ENCODE measurements around the gene DOCK4. TPM values are rescaled to one million over a fixed set of nuclear protein-coding genes. Genes with fewer than 3 reads are reported as not detected.

The DOCK4 gene
- total RNA-seq, 2 experiments from 2014 or later = 0.36 to 1.1 TPM

- peaks cover 7% of the 10 kb centered on the region for H3K9me3 Mint-ChIP-seq
- peaks cover 9% of the 10 kb centered on the region for H3K27me3 Mint-ChIP-seq
- intact Hi-C loops (cut with micrococcal nuclease) = no loop called here
- H3K36me3 Mint-ChIP-seq = no peaks in the 10 kb centered on the region
- no peaks in the 10 kb centered on the region for H3K4me1 Mint-ChIP-seq (ENCODE audit: low read depth)
- no peak for DNase-seq
- no peak overlapping the region for H3K4me3 Mint-ChIP-seq
- ChIA-PET POLR2A (no interaction called here), CTCF (no interaction called here)
- H3K27ac Mint-ChIP-seq = no peak overlapping the region
Observed at GRCh38 chr7:111780527-111780926, 425.7 kb downstream of the DOCK4 start.

GRCh38 chr7:111775206-111775605 is 431.0 kb downstream of the DOCK4 start:
- Mint-ChIP-seq H3K4me1 (ENCODE audit: low read depth) (no peaks in the 10 kb centered on the region), H3K9me3 (peaks cover 9% of the 10 kb centered on the region), H3K4me3 (no peak overlapping the region), H3K36me3 (no peaks in the 10 kb centered on the region), H3K27ac (no peak overlapping the region), H3K27me3 (peaks cover 5% of the 10 kb centered on the region)
- DNase-seq = no peak
- POLR2A ChIA-PET = no interaction called here
- CTCF ChIA-PET = no interaction called here
- intact Hi-C loops (cut with micrococcal nuclease) = no loop called here

- Mint-ChIP-seq H3K4me1 (ENCODE audit: low read depth) (no peaks in the 10 kb centered on the region), H3K4me3 (no peak overlapping the region), H3K27me3 (peaks cover 6% of the 10 kb centered on the region), H3K36me3 (no peaks in the 10 kb centered on the region), H3K27ac (no peak overlapping the region), H3K9me3 (peaks cover 7% of the 10 kb centered on the region)
- ChIA-PET CTCF (no interaction called here), POLR2A (no interaction called here)
- intact Hi-C loops (cut with micrococcal nuclease) = no loop called here
- no peak for DNase-seq
Observed at GRCh38 chr7:111772716-111773115, 433.5 kb downstream of the DOCK4 start.

GRCh38 chr7:111771638-111772037 is 434.6 kb downstream of the DOCK4 start:
- no peak for DNase-seq
- H3K27ac Mint-ChIP-seq = no peak overlapping the region
- H3K27me3 Mint-ChIP-seq = peaks cover 6% of the 10 kb centered on the region
- ChIA-PET CTCF (no interaction called here), POLR2A (no interaction called here)
- H3K4me1 Mint-ChIP-seq (ENCODE audit: low read depth) = no peaks in the 10 kb centered on the region
- H3K36me3 Mint-ChIP-seq = no peaks in the 10 kb centered on the region
- peaks cover 6% of the 10 kb centered on the region for H3K9me3 Mint-ChIP-seq
- no peak overlapping the region for H3K4me3 Mint-ChIP-seq
- intact Hi-C loops (cut with micrococcal nuclease) = no loop called here

- no peak overlapping the region for H3K27ac Mint-ChIP-seq
- no peaks in the 10 kb centered on the region for H3K4me1 Mint-ChIP-seq (ENCODE audit: low read depth)
- DNase-seq = no peak
- H3K9me3 Mint-ChIP-seq = peaks cover 2% of the 10 kb centered on the region
- no peak overlapping the region for H3K4me3 Mint-ChIP-seq
- H3K27me3 Mint-ChIP-seq = peaks cover 6% of the 10 kb centered on the region
- no peaks in the 10 kb centered on the region for H3K36me3 Mint-ChIP-seq
- ChIA-PET POLR2A (no interaction called here), CTCF (no interaction called here)
- intact Hi-C loops (cut with micrococcal nuclease) = no loop called here
Observed at GRCh38 chr7:111770116-111770515, 436.1 kb downstream of the DOCK4 start.

- no peaks in the 10 kb centered on the region for H3K36me3 Mint-ChIP-seq
- POLR2A ChIA-PET = no interaction called here
- H3K4me3 Mint-ChIP-seq = no peak overlapping the region
- H3K27me3 Mint-ChIP-seq = peaks cover 1% of the 10 kb centered on the region
- no peaks in the 10 kb centered on the region for H3K4me1 Mint-ChIP-seq (ENCODE audit: low read depth)
- DNase-seq = no peak
- intact Hi-C loops (cut with micrococcal nuclease) = no loop called here
- CTCF ChIA-PET = interaction anchor here (0.8 kb wide), 1 partner anchor 730 kb away, joined by 3 read pairs; no protein-coding TSS in a partner anchor
- no peak overlapping the region for H3K27ac Mint-ChIP-seq
- no peaks in the 10 kb centered on the region for H3K9me3 Mint-ChIP-seq
Observed at GRCh38 chr7:111765751-111766643, 440.2 kb downstream of the DOCK4 start.

DNA sequence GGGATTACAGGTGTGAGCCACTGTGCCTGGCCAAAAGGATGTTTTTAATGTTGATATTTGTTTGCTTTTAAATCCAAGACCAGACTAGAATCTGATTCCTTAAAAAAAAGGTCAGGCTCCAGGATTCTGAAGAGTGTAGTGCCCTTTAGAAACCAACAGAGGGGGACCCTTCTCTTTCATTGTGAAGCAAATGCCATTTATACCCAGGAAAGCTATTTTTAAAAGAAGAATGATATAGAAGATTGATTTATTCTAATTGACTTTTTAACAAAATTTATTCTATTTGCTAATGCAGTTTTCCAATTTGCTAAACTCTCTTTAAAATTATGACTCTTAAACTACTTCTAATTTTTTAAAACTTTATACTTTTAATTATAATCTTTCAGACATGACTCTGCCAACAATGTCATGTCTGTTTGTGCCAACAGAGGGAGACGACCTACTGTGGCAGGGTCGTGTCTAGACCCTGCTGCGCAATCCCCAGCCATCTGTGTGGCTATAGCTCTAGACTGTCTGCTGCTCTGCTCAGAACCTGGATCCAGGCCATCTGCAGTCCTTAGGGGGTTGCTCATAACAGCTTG is 442.9 kb downstream of the DOCK4 start:
- no peaks in the 10 kb centered on the region for H3K4me1 Mint-ChIP-seq (ENCODE audit: low read depth)
- ChIA-PET POLR2A (no interaction called here), CTCF (interaction anchor here (0.6 to 2.3 kb wide), 3 partner anchors 10 to 733 kb away, joined by 3 to 9 read pairs (median 3); no protein-coding TSS in a partner anchor)
- H3K36me3 Mint-ChIP-seq = no peaks in the 10 kb centered on the region
- DNase-seq = no peak
- intact Hi-C loops (cut with micrococcal nuclease) = no loop called here
- H3K4me3 Mint-ChIP-seq = no peak overlapping the region
- no peak overlapping the region for H3K27ac Mint-ChIP-seq
- no peaks in the 10 kb centered on the region for H3K27me3 Mint-ChIP-seq
- H3K9me3 Mint-ChIP-seq = no peaks in the 10 kb centered on the region

DNA sequence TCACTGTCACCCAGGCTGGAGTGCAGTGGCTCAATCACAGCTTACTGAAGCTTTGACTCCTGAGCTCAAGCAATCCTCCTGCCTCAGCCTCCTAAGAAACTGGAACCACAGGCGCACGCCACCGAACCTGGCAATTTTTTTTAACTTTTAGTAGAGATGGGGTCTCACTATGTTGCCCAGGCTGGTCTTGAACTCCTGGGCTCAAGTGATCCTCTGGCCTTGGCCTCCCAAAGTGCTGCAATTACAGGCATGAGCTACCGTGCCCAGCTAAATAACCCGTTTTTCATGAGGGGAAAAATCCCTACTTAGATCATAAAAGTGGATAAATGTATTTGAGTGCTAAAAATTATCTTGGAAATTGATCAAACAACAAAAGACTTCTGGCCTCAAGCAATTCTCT is 443.4 kb downstream of the DOCK4 start:
- H3K36me3 Mint-ChIP-seq = no peaks in the 10 kb centered on the region
- no peak for DNase-seq
- no peaks in the 10 kb centered on the region for H3K4me1 Mint-ChIP-seq (ENCODE audit: low read depth)
- no peaks in the 10 kb centered on the region for H3K9me3 Mint-ChIP-seq
- H3K27ac Mint-ChIP-seq = no peak overlapping the region
- H3K27me3 Mint-ChIP-seq = peaks cover 2% of the 10 kb centered on the region
- intact Hi-C loops (cut with micrococcal nuclease) = no loop called here
- ChIA-PET CTCF (interaction anchor here (1.5 to 2.3 kb wide), 2 partner anchors 9 to 22 kb away, joined by 3 to 9 read pairs; no protein-coding TSS in a partner anchor), POLR2A (no interaction called here)
- no peak overlapping the region for H3K4me3 Mint-ChIP-seq

GRCh38 chr7:111762211-111762610 is 444.0 kb downstream of the DOCK4 start:
- Mint-ChIP-seq H3K27me3 (peaks cover 2% of the 10 kb centered on the region), H3K9me3 (no peaks in the 10 kb centered on the region), H3K4me1 (ENCODE audit: low read depth) (no peaks in the 10 kb centered on the region), H3K36me3 (no peaks in the 10 kb centered on the region), H3K27ac (no peak overlapping the region), H3K4me3 (no peak overlapping the region)
- ChIA-PET POLR2A (no interaction called here), CTCF (interaction anchor here (1.5 to 2.3 kb wide), 2 partner anchors 9 to 21 kb away, joined by 3 to 9 read pairs; no protein-coding TSS in a partner anchor)
- no peak for DNase-seq
- intact Hi-C loops (cut with micrococcal nuclease) = no loop called here

DNA sequence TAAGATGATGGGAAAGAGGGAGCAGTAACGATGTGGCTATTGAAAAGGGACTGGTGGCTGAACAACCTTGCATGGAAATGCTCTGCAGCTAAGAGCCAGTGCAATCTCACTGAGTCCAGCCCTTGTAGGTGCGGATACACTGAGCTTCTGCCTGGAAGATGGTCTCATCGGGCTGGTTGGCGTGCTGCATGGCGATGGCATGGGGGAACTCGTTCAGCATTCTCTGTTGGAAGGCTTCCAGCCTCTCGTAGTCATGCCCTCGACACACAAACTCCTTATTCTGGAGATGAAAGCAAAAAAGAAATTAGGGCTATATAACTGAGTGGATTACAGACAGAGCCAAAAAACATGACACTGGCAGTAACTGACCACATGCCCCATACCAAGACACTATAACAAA is 446.2 kb downstream of the DOCK4 start:
- H3K27ac Mint-ChIP-seq = no peak overlapping the region
- no peaks in the 10 kb centered on the region for H3K9me3 Mint-ChIP-seq
- H3K4me3 Mint-ChIP-seq = no peak overlapping the region
- intact Hi-C loops (cut with micrococcal nuclease) = no loop called here
- ChIA-PET CTCF (interaction anchor here (0.9 kb wide), 1 partner anchor 736 kb away, joined by 5 read pairs; no protein-coding TSS in a partner anchor), POLR2A (no interaction called here)
- no peaks in the 10 kb centered on the region for H3K4me1 Mint-ChIP-seq (ENCODE audit: low read depth)
- peaks cover 2% of the 10 kb centered on the region for H3K27me3 Mint-ChIP-seq
- H3K36me3 Mint-ChIP-seq = no peaks in the 10 kb centered on the region
- DNase-seq = no peak

DNA sequence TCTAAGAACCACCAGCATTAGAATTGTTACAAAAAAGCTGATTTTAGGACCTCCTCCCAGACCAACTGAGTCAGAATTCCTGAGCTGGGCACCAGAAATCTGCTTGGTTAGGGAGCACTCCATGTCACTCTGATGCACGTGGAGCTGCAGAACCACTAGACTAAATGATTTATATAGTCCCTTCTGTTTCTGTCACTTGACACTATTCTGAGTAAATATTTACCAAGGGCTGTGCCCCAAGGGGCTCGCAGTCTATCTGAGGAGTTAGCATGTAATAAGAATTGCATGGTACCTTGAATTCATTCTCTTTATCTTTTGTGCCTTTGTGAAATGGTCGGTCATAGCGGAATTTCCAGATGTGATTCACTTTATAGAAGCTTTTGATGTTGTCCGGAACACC is 447.9 kb downstream of the DOCK4 start:
- intact Hi-C loops (cut with micrococcal nuclease) = no loop called here
- H3K27ac Mint-ChIP-seq = no peak overlapping the region
- no peak for DNase-seq
- CTCF ChIA-PET = no interaction called here
- H3K36me3 Mint-ChIP-seq = no peaks in the 10 kb centered on the region
- H3K4me3 Mint-ChIP-seq = no peak overlapping the region
- no peaks in the 10 kb centered on the region for H3K9me3 Mint-ChIP-seq
- POLR2A ChIA-PET = no interaction called here
- H3K27me3 Mint-ChIP-seq = peaks cover 2% of the 10 kb centered on the region
- H3K4me1 Mint-ChIP-seq (ENCODE audit: low read depth) = no peaks in the 10 kb centered on the region

DNA sequence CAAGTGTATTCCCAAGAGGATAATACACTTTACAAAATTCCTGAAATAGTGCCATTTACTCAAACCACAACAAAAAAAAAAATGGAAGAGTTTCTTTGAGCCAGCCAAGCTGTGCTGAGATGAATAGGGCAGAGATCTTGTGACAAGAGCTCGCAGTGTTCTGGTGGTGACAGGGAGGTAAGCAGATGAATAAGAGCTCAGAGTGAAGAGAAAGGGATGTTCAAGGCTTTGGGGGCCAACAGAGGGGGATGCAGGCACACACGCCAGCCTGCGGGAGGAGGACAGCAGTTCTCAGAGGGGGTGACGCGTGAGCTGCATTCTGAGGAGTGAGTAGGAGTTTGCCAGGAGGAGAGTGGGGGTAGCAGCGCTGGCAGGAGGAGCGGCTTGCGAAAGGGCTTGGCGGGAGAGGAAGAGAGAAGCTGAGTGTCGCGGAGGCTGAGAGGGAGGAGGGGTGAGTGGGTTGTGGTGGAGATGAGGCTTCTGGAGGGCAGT is 449.5 kb downstream of the DOCK4 start:
- DNase-seq = no peak
- Mint-ChIP-seq H3K9me3 (no peaks in the 10 kb centered on the region), H3K27me3 (peaks cover 2% of the 10 kb centered on the region), H3K4me3 (no peak overlapping the region), H3K4me1 (ENCODE audit: low read depth) (no peaks in the 10 kb centered on the region), H3K36me3 (no peaks in the 10 kb centered on the region), H3K27ac (no peak overlapping the region)
- ChIA-PET POLR2A (no interaction called here), CTCF (interaction anchor here (0.6 to 1.0 kb wide), 3 partner anchors 740 to 1142 kb away, joined by 3 read pairs; no protein-coding TSS in a partner anchor)
- intact Hi-C loops (cut with micrococcal nuclease) = no loop called here

Measured in activated CD4-positive, alpha-beta memory T cell treated with anti-CD3 and anti-CD28 coated beads for 36 hours (primary cell).